MM.1S (cell line): Measurements from ENCODE around the gene PRXL2C.
"Not testable (repeated sequence)": the region's sequence is repeated elsewhere in the genome, so short reads cannot be mapped to it uniquely, and the experiment has no call there.

Source experiments
- DNase-seq: peaks from one replicate; pipeline ENCODE4 v3.0.0-alpha.2; 2015
- H2AFZ ChIP-seq: fragments of 300-600 bp; sonication (generic); 2 replicates; pipeline ENCODE4 v1.6.0; 2016; ENCODE audit warnings: antibody characterized with exemption, low read length
- H3F3A ChIP-seq: fragments of 300-600 bp; sonication (generic); 2 replicates; pipeline ENCODE4 v1.6.1; 2016; ENCODE audit warnings: mild to moderate bottlenecking, antibody characterized with exemption, low read length, moderate library complexity, mixed read lengths; ENCODE audit not compliant: insufficient read depth
- H3K27ac ChIP-seq: fragments of 300-600 bp; sonication (generic); 2 replicates; pipeline ENCODE4 v1.5.1; 2016; ENCODE audit warnings: mild to moderate bottlenecking, low read length
- H3K27me3 ChIP-seq: fragments of 300-600 bp; sonication (generic); replicated peaks from 2 replicates; pipeline ENCODE4 v1.6.0; 2016; ENCODE audit warnings: low read length; ENCODE audit not compliant: insufficient read depth
- H3K36me3 ChIP-seq: fragments of 300-600 bp; sonication (generic); replicated peaks from 2 replicates; pipeline ENCODE4 v1.6.1; 2016; ENCODE audit warnings: mild to moderate bottlenecking, low read length, mixed read lengths; ENCODE audit not compliant: insufficient read depth
- H3K4me1 ChIP-seq: fragments of 300-600 bp; sonication (generic); 2 replicates; pipeline ENCODE4 v1.6.1; 2016; ENCODE audit warnings: low read length, mixed read lengths
- H3K4me2 ChIP-seq: fragments of 300-600 bp; sonication (generic); 2 replicates; pipeline ENCODE4 v1.6.0; 2016; ENCODE audit warnings: low read depth, low read length
- H3K4me3 ChIP-seq: fragments of 300-600 bp; sonication (generic); 2 replicates; pipeline ENCODE4 v1.5.1; 2016; ENCODE audit warnings: low read length, mixed read lengths
- H3K79me2 ChIP-seq: fragments of 300-600 bp; sonication (generic); 2 replicates; pipeline ENCODE4 v1.6.1; 2016; ENCODE audit warnings: mixed run types, low read length, mixed read lengths
- H3K9ac ChIP-seq: fragments of 300-600 bp; sonication (generic); 2 replicates; pipeline ENCODE4 v1.6.1; 2016; ENCODE audit warnings: low read length, mixed read lengths
- H3K9me2 ChIP-seq: fragments of 300-600 bp; sonication (generic); replicated peaks from 2 replicates; pipeline ENCODE4 v1.6.1; 2016; ENCODE audit warnings: mild to moderate bottlenecking, low read length, mixed read lengths; ENCODE audit not compliant: insufficient read depth
- H3K9me3 ChIP-seq: fragments of 300-600 bp; sonication (generic); replicated peaks from 2 replicates; pipeline ENCODE4 v1.6.1; 2016; ENCODE audit warnings: mild to moderate bottlenecking, low read length, mixed read lengths; ENCODE audit not compliant: insufficient read depth
- H4K20me1 ChIP-seq: fragments of 300-600 bp; sonication (generic); 2 replicates; pipeline ENCODE4 v1.6.1; 2016; ENCODE audit warnings: mild to moderate bottlenecking, low read length, moderate library complexity, mixed read lengths; ENCODE audit not compliant: insufficient read depth
- EZH2 ChIP-seq: fragments of 300-600 bp; sonication (generic); optimal IDR thresholded peaks from 2 replicates; pipeline ENCODE3; 2017; ENCODE audit warnings: low read depth, mild to moderate bottlenecking, antibody characterized with exemption, low read length, mixed read lengths
- EZH2phosphoT487 ChIP-seq: fragments of 300-600 bp; sonication (generic); IDR thresholded peaks from 2 replicates; pipeline ENCODE4 v1.6.1; 2018; ENCODE audit warnings: antibody characterized with exemption, low read length
- TF ChIP-seq, protein P1 (sequence below): fragments of 300-600 bp; sonication (generic); IDR thresholded peaks from 2 replicates; pipeline ENCODE4 v1.5.1; 2016; ENCODE audit warnings: antibody characterized with exemption, low read length, mixed read lengths

Gene PRXL2C, protein sequence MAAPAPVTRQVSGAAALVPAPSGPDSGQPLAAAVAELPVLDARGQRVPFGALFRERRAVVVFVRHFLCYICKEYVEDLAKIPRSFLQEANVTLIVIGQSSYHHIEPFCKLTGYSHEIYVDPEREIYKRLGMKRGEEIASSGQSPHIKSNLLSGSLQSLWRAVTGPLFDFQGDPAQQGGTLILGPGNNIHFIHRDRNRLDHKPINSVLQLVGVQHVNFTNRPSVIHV

GRCh38 chr9:96655198-96655851 is at the start of gene PRXL2C:
Gene PRXL2C (minus strand): TSS chr9:96655317. CDS start chr9:96655281, 36 bp downstream.
- no peaks in the 10 kb centered on the region for H3K79me2 ChIP-seq
- no peaks in the 10 kb centered on the region for H3F3A ChIP-seq
- H2AFZ ChIP-seq = peak within 1 kb of the TSS; percentile 77
- no peaks in the 10 kb centered on the region for H3K9me3 ChIP-seq
- no peaks in the 10 kb centered on the region for H3K36me3 ChIP-seq
- H3K27me3 ChIP-seq = no peaks in the 10 kb centered on the region
- peak within 1 kb of the TSS; percentile 74; the same call in 1 of the 2 replicates for H3K4me2 ChIP-seq
- TF ChIP-seq, protein P1, sequence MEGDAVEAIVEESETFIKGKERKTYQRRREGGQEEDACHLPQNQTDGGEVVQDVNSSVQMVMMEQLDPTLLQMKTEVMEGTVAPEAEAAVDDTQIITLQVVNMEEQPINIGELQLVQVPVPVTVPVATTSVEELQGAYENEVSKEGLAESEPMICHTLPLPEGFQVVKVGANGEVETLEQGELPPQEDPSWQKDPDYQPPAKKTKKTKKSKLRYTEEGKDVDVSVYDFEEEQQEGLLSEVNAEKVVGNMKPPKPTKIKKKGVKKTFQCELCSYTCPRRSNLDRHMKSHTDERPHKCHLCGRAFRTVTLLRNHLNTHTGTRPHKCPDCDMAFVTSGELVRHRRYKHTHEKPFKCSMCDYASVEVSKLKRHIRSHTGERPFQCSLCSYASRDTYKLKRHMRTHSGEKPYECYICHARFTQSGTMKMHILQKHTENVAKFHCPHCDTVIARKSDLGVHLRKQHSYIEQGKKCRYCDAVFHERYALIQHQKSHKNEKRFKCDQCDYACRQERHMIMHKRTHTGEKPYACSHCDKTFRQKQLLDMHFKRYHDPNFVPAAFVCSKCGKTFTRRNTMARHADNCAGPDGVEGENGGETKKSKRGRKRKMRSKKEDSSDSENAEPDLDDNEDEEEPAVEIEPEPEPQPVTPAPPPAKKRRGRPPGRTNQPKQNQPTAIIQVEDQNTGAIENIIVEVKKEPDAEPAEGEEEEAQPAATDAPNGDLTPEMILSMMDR = no peak
- TF ChIP-seq EZH2 = no peak
- no peak for TF ChIP-seq EZH2phosphoT487
- no peak within 1 kb of the TSS for H3K9ac ChIP-seq
- H3K4me1 ChIP-seq = peaks cover 2% of the 10 kb centered on the region
- H3K4me3 ChIP-seq = peak within 1 kb of the TSS; percentile 58
- H3K9me2 ChIP-seq = no peaks in the 10 kb centered on the region
- peak; percentile 39 for DNase-seq
- no peaks in the 10 kb centered on the region for H4K20me1 ChIP-seq
- no peak within 1 kb of the TSS for H3K27ac ChIP-seq

DNA sequence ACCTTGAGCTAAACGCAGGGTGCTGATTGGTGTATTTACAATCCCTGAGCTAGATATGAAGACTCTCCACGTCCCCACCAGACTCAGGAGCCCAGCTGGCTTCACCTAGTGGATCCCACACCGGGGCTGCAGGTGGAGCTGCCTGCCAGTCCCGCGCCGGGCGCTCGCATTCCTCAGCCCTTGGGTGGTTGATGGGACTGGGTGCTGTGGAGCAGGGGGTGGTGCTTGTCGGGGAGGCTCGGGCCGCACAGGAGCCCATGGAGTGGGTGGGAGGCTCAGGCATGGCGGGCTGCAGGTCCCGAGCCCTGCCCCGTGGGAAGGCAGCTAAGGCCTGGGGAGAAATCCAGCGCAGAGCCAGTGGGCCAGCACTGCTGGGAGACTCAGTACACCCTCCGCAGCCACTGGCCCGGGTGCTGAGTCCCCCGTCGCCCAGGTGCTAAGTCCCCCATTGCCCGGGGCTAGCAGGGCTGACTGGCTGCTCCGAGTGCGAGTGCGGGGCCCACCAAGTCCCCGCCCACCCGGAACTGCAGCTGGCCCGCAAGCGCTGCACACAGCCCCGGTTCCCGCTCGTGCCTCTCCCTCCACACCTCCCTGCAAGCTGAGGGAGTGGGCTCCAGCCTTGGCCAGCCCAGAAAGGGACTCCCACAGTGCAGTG is 45.7 kb upstream of the PRXL2C start:
- not testable (repeated sequence) for H3K79me2 ChIP-seq, H4K20me1 ChIP-seq, H3K36me3 ChIP-seq, H2AFZ ChIP-seq, H3K4me1 ChIP-seq, H3K9me3 ChIP-seq, DNase-seq, H3K4me3 ChIP-seq, H3K27me3 ChIP-seq, H3F3A ChIP-seq, H3K9ac ChIP-seq, H3K4me2 ChIP-seq, H3K27ac ChIP-seq, H3K9me2 ChIP-seq

- Histone ChIP-seq H3K4me2 (no peak overlapping the region), H3K27me3 (no peaks in the 10 kb centered on the region), H3K27ac (no peak overlapping the region), H3K4me3 (no peak overlapping the region), H3F3A (no peaks in the 10 kb centered on the region), H2AFZ (no peak overlapping the region), H3K79me2 (no peaks in the 10 kb centered on the region), H3K9me3 (no peaks in the 10 kb centered on the region), H3K9ac (no peak overlapping the region), H3K36me3 (no peaks in the 10 kb centered on the region; the same call in 1 of the 2 replicates), H3K9me2 (no peaks in the 10 kb centered on the region), H3K4me1 (no peaks in the 10 kb centered on the region), H4K20me1 (no peaks in the 10 kb centered on the region)
- TF ChIP-seq, protein P1 = no peak
- TF ChIP-seq EZH2 (no peak), EZH2phosphoT487 (no peak)
- no peak for DNase-seq
Measured at GRCh38 chr9:96691326-96691725, 36.2 kb upstream of the PRXL2C start.
